Measurements from ENCODE around the gene RNASET2. TPM values are rescaled to one million over a fixed set of nuclear protein-coding genes. Genes with fewer than 3 reads are reported as not detected.
A peak's percentile ranks its signal among the peaks of the same experiment; 100 is the strongest.

The RNASET2 gene
- total and polyA plus RNA-seq, 10 of the 15 experiments (the other 5 are each of a cell fraction or from before 2014, with no cell fraction given), result 5.5 to 225 (median 50.2) TPM

DNA sequence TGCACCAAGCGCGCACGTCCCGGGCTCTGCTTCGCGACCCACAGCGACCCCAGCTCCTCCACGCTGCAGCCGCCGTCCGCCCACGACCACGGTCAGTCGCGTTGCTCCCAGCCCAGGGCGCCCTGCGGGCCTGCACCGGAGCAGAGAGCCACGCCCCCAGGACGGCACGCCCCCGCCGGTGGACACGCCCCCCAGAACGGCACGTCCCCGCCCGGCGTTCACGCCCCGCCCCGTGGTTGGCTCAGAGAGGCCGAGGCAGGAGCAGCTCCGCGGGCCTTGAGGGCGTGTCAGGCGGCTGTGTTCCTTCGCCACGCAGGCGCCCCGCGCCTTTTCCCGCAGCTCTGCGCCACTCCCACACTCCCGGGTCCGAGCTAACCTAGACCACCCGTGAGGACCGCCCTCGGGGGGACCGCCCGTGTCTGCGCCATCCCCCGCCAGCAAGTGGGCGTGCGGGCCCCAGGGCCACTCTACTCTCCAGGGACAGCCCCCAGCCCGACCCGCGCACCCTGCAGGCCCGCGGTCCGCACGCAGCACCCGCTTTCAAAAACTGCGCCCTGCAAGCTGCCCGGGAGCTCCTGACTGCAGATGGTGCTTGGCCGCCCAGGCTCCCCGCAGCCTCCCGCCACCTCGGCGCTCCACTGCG, at the start of gene RNASET2 (continued):
- TF ChIP-seq, protein P1, sequence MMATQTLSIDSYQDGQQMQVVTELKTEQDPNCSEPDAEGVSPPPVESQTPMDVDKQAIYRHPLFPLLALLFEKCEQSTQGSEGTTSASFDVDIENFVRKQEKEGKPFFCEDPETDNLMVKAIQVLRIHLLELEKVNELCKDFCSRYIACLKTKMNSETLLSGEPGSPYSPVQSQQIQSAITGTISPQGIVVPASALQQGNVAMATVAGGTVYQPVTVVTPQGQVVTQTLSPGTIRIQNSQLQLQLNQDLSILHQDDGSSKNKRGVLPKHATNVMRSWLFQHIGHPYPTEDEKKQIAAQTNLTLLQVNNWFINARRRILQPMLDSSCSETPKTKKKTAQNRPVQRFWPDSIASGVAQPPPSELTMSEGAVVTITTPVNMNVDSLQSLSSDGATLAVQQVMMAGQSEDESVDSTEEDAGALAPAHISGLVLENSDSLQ (IDR thresholded peaks at IDR 0.05), result no peak
- TF ChIP-seq FOXM1 (IDR thresholded peaks at IDR 0.05; ENCODE audit: low read depth, low read length) (no peak), JUND (IDR thresholded peaks at IDR 0.05; ENCODE audit: low read depth, low read length) (no peak), RFX5 (IDR thresholded peaks at IDR 0.05; ENCODE audit: low read depth, low read length) (no peak), CHD2 (IDR thresholded peaks at IDR 0.05; ENCODE audit: borderline replicate concordance, low read depth, low read length) (0 out of 2 replicates have a peak, but pooled peaks have one; percentile 24), NFXL1 (IDR thresholded peaks at IDR 0.05; ENCODE audit: borderline replicate concordance) (no peak), MYC (IDR thresholded peaks at IDR 0.05; ENCODE audit: insufficient read depth, insufficient read length, insufficient replicate concordance, low read length, severe bottlenecking) (peak; percentile 43), NFYA (IDR thresholded peaks at IDR 0.05; ENCODE audit: borderline replicate concordance, low read depth, low read length) (no peak), RB1 (IDR thresholded peaks at IDR 0.05; ENCODE audit: borderline replicate concordance) (0 out of 2 replicates have a peak, but pooled peaks have one; percentile 51), CBX3 (IDR thresholded peaks at IDR 0.05; ENCODE audit: borderline replicate concordance, low read depth) (no peak), SIX5 (IDR thresholded peaks at IDR 0.05; ENCODE audit: low read depth, low read length, severe bottlenecking) (no peak), SIN3A (IDR thresholded peaks at IDR 0.05; ENCODE audit: low read depth, low read length) (no peak; the same call in 1 of the 2 replicates), POLR2AphosphoS2 (IDR thresholded peaks at IDR 0.05; ENCODE audit: low read depth, low read length) (peak; percentile 68; the same call in 1 of the 2 replicates), SUPT20H (IDR thresholded peaks at IDR 0.05; ENCODE audit: borderline replicate concordance, control insufficient read depth, low read depth, low read length) (no peak)
- TF ChIP-seq, protein P2, sequence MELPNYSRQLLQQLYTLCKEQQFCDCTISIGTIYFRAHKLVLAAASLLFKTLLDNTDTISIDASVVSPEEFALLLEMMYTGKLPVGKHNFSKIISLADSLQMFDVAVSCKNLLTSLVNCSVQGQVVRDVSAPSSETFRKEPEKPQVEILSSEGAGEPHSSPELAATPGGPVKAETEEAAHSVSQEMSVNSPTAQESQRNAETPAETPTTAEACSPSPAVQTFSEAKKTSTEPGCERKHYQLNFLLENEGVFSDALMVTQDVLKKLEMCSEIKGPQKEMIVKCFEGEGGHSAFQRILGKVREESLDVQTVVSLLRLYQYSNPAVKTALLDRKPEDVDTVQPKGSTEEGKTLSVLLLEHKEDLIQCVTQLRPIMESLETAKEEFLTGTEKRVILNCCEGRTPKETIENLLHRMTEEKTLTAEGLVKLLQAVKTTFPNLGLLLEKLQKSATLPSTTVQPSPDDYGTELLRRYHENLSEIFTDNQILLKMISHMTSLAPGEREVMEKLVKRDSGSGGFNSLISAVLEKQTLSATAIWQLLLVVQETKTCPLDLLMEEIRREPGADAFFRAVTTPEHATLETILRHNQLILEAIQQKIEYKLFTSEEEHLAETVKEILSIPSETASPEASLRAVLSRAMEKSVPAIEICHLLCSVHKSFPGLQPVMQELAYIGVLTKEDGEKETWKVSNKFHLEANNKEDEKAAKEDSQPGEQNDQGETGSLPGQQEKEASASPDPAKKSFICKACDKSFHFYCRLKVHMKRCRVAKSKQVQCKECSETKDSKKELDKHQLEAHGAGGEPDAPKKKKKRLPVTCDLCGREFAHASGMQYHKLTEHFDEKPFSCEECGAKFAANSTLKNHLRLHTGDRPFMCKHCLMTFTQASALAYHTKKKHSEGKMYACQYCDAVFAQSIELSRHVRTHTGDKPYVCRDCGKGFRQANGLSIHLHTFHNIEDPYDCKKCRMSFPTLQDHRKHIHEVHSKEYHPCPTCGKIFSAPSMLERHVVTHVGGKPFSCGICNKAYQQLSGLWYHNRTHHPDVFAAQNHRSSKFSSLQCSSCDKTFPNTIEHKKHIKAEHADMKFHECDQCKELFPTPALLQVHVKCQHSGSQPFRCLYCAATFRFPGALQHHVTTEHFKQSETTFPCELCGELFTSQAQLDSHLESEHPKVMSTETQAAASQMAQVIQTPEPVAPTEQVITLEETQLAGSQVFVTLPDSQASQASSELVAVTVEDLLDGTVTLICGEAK (IDR thresholded peaks at IDR 0.05; ENCODE audit: borderline replicate concordance), result no peak
- TF ChIP-seq, protein P3, sequence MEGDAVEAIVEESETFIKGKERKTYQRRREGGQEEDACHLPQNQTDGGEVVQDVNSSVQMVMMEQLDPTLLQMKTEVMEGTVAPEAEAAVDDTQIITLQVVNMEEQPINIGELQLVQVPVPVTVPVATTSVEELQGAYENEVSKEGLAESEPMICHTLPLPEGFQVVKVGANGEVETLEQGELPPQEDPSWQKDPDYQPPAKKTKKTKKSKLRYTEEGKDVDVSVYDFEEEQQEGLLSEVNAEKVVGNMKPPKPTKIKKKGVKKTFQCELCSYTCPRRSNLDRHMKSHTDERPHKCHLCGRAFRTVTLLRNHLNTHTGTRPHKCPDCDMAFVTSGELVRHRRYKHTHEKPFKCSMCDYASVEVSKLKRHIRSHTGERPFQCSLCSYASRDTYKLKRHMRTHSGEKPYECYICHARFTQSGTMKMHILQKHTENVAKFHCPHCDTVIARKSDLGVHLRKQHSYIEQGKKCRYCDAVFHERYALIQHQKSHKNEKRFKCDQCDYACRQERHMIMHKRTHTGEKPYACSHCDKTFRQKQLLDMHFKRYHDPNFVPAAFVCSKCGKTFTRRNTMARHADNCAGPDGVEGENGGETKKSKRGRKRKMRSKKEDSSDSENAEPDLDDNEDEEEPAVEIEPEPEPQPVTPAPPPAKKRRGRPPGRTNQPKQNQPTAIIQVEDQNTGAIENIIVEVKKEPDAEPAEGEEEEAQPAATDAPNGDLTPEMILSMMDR (IDR thresholded peaks at IDR 0.05 in 2 of 3, conservative IDR thresholded peaks at IDR 0.05 in 1 of 3; ENCODE audit: control insufficient read depth in 2 of 3, extremely low read depth in 1 of 3, insufficient read depth in 1 of 3, low read depth in 3 of 3, low read length in 3 of 3), result no peak
- TF ChIP-seq, protein P4, sequence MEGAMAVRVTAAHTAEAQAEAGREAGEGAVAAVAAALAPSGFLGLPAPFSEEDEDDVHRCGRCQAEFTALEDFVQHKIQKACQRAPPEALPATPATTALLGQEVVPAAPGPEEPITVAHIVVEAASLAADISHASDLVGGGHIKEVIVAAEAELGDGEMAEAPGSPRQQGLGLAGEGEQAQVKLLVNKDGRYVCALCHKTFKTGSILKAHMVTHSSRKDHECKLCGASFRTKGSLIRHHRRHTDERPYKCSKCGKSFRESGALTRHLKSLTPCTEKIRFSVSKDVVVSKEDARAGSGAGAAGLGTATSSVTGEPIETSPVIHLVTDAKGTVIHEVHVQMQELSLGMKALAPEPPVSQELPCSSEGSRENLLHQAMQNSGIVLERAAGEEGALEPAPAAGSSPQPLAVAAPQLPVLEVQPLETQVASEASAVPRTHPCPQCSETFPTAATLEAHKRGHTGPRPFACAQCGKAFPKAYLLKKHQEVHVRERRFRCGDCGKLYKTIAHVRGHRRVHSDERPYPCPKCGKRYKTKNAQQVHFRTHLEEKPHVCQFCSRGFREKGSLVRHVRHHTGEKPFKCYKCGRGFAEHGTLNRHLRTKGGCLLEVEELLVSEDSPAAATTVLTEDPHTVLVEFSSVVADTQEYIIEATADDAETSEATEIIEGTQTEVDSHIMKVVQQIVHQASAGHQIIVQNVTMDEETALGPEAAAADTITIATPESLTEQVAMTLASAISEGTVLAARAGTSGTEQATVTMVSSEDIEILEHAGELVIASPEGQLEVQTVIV (IDR thresholded peaks at IDR 0.05; ENCODE audit: borderline replicate concordance, partially characterized antibody), result no peak

All from GM12878 (cell line).